SK-N-SH (cell line): ENCODE measurements around the gene CGB2.
"Not testable (repeated sequence)": the region's sequence is repeated elsewhere in the genome, so short reads cannot be mapped to it uniquely, and the experiment has no call there.

ENCODE experiments used
- EZH2phosphoT487 ChIP-seq: fragments of 200-600 bp; sonication (generic); IDR thresholded peaks from 2 replicates; pipeline ENCODE4 v1.6.1; 2017; ENCODE audit warnings: low read depth, mixed run types, mild to moderate bottlenecking, antibody characterized with exemption, moderate library complexity, borderline replicate concordance
- POLR2AphosphoS5 ChIP-seq: IDR thresholded peaks from 2 replicates; pipeline ENCODE4 v1.6.1; 2012; ENCODE audit warnings: low read depth, low read length
- RFX5 ChIP-seq: IDR thresholded peaks from 2 replicates; pipeline ENCODE4 v1.6.1; 2012; ENCODE audit warnings: mild to moderate bottlenecking, improper control_type of control experiment, low read length
- TAF1 ChIP-seq: IDR thresholded peaks from 2 replicates; pipeline ENCODE4 v1.6.1; 2012; ENCODE audit warnings: low read depth, mild to moderate bottlenecking, low read length, moderate library complexity, borderline replicate concordance
- TF ChIP-seq, protein P1 (sequence below): IDR thresholded peaks from 2 replicates; pipeline ENCODE4 v1.4.0; 2012; ENCODE audit warnings: low read depth
- TF ChIP-seq, protein P2 (sequence below): fragments of 200-600 bp; sonication (generic); IDR thresholded peaks from 2 replicates; pipeline ENCODE4 v1.6.1; 2017; ENCODE audit warnings: antibody characterized with exemption, mild to moderate bottlenecking, moderate library complexity
- TF ChIP-seq, protein P3 (sequence below): fragments of 150-350 bp; IDR thresholded peaks from 2 replicates; pipeline ENCODE4 v1.6.1; 2017; ENCODE audit warnings: antibody characterized with exemption, low read length, low read depth, borderline replicate concordance

DNA sequence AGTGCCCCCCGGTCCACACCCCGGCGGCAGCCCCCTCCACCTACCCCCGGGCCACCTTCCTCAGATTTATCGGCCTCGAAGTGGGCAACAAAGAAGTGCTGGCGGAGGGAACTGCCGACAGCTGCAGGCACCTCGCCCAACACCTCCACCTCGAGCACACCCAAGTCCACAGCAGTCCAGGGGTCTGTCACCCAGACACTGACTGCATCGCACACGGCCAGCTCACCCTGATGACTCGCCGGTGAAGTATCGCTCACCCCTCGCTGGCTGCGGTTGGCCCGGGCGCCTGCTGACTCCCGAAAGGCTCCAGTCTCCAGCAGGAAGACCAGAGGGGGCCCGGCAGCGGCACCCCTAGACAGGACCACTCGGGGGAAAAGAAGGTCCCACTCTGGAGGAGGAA is 6.1 kb upstream of the CGB2 start:
- TF ChIP-seq, protein P1, sequence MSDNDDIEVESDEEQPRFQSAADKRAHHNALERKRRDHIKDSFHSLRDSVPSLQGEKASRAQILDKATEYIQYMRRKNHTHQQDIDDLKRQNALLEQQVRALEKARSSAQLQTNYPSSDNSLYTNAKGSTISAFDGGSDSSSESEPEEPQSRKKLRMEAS, result not testable (repeated sequence)
- not testable (repeated sequence) for TF ChIP-seq RFX5, TAF1, EZH2phosphoT487, POLR2AphosphoS5
- TF ChIP-seq, protein P2, sequence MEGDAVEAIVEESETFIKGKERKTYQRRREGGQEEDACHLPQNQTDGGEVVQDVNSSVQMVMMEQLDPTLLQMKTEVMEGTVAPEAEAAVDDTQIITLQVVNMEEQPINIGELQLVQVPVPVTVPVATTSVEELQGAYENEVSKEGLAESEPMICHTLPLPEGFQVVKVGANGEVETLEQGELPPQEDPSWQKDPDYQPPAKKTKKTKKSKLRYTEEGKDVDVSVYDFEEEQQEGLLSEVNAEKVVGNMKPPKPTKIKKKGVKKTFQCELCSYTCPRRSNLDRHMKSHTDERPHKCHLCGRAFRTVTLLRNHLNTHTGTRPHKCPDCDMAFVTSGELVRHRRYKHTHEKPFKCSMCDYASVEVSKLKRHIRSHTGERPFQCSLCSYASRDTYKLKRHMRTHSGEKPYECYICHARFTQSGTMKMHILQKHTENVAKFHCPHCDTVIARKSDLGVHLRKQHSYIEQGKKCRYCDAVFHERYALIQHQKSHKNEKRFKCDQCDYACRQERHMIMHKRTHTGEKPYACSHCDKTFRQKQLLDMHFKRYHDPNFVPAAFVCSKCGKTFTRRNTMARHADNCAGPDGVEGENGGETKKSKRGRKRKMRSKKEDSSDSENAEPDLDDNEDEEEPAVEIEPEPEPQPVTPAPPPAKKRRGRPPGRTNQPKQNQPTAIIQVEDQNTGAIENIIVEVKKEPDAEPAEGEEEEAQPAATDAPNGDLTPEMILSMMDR, result not testable (repeated sequence)
- TF ChIP-seq, protein P3, sequence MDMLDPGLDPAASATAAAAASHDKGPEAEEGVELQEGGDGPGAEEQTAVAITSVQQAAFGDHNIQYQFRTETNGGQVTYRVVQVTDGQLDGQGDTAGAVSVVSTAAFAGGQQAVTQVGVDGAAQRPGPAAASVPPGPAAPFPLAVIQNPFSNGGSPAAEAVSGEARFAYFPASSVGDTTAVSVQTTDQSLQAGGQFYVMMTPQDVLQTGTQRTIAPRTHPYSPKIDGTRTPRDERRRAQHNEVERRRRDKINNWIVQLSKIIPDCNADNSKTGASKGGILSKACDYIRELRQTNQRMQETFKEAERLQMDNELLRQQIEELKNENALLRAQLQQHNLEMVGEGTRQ, result not testable (repeated sequence)
